GM12873 (cell line): ENCODE data around the gene GATC.
A peak's percentile ranks its signal among the peaks of the same experiment; 100 is the strongest.

Source experiments
- TF ChIP-seq, protein P1 (sequence below): IDR thresholded peaks from 2 replicates; pipeline ENCODE4 v1.5.1; 2012; ENCODE audit warnings: low read depth, mild to moderate bottlenecking, moderate library complexity, low read length, control low read depth; ENCODE audit not compliant: insufficient read depth; ENCODE audit errors: missing control alignments

GATC gene

GRCh38 chr12:120422892-120423456 lies 23.3 kb upstream of the GATC start:
- TF ChIP-seq, protein P1, sequence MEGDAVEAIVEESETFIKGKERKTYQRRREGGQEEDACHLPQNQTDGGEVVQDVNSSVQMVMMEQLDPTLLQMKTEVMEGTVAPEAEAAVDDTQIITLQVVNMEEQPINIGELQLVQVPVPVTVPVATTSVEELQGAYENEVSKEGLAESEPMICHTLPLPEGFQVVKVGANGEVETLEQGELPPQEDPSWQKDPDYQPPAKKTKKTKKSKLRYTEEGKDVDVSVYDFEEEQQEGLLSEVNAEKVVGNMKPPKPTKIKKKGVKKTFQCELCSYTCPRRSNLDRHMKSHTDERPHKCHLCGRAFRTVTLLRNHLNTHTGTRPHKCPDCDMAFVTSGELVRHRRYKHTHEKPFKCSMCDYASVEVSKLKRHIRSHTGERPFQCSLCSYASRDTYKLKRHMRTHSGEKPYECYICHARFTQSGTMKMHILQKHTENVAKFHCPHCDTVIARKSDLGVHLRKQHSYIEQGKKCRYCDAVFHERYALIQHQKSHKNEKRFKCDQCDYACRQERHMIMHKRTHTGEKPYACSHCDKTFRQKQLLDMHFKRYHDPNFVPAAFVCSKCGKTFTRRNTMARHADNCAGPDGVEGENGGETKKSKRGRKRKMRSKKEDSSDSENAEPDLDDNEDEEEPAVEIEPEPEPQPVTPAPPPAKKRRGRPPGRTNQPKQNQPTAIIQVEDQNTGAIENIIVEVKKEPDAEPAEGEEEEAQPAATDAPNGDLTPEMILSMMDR = no peak

DNA sequence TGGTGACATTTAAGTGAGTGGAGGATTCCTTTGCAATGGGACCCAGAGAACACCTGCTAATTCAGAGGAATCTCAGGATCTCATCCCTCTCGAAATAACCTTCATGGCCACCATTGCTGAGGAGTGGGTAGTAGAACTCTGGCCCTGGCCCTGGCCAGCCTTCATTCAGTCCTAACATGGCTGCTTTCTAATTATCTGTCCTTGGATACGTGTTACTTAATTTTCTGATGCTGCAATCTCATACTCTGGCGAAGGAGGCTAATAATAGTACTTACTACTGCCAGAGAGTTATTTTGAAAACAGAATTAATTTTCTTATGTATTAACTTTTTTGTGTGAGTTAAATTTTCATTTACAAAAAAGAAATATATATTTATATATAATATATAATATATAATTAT lies 20.4 kb upstream of the GATC start:
- TF ChIP-seq, protein P1 = no peak

DNA sequence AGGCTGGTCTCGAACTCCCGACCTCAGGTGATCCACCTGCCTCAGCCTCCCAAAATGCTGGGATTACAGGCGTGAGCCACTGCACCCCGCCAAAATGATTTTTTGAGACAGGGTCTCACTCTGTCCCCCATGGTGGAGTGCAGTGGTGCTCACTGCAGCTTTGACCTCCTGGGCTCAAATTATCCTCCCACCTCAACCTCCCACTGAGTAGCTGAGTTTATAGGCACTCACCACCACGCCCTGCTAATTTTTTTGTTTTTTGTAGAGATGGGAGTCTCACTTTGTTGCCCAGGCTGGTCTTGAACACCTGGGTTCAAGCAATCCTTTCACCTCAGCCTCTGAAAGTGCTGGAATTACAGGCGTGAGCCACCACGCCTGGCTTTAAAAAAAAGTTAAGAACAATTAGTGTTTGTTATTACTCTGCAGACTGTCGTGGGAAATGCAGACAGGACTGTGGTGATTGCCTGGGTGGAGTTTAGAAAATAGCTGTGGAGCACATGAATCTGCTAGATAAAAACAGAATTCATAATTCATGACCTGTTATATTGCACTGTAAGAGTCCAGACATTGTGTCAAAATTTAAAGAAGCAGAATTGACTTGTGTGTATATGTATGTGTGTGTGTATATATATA lies 17.5 kb upstream of the GATC start:
- TF ChIP-seq, protein P1 = no peak

DNA sequence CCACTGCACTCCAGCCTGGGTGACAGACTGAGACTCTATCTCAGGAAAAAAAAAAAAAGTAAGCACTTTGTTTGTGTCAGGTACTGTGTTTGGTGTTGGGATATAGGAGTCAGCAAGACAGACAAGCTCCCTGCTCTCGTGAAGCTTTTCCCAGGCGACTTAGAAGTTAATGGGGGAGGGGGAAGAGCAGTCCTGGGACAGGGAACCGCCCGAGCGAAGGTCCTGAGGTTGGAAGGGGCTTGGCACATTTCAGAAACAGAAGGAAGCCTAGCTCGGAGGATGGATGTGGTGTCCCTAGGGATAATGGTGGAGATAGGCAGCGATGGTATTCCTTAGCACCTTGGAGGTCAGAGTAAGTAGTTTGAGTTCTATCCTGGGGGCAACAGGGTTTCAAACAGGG lies 16.9 kb upstream of the GATC start:
- TF ChIP-seq, protein P1 = no peak

- TF ChIP-seq, protein P1 = no peak
These were observed 13.3 kb upstream of the GATC start for GRCh38 chr12:120432772-120433525.

- TF ChIP-seq, protein P1 = peak; percentile 28
These were observed 8.3 kb upstream of the GATC start, which contains the start of gene COX6A1 for GRCh38 chr12:120437735-120438494. TSS of gene COX6A1 (plus strand) at chr12:120438113. CDS start at chr12:120438127, 14 bp downstream.

- TF ChIP-seq, protein P1 = no peak
These were observed 7.6 kb upstream of the GATC start for GRCh38 chr12:120438495-120439198.
